CD4-positive, alpha-beta T cell (primary cell): ENCODE data around the gene LRRC36. TPM values are rescaled to one million over a fixed set of nuclear protein-coding genes. Genes with fewer than 3 reads are reported as not detected.

ENCODE experiments used
- ATAC-seq: fragments of 200-7000 bp; cut with Tn5 transposase; one replicate; pipeline ENCODE4 v1.10.0; 2022; ENCODE audit warnings: mild to moderate bottlenecking; ENCODE audit not compliant: poor library complexity
- CTCF ChIA-PET: fragments of 350-600 bp; sonication (Branson Sonifier 250); formaldehyde crosslinking; loops from one replicate; lab custom pipeline; 2021; ENCODE audit warnings: antibody characterized with exemption, inconsistent platforms; lab: Charles Lee
- POLR2A ChIA-PET: fragments of 350-600 bp; sonication (Branson Sonifier 250); formaldehyde crosslinking; loops from one replicate; lab custom pipeline; 2021; ENCODE audit warnings: antibody characterized with exemption, inconsistent platforms; lab: Charles Lee
- DNase-seq, 14 experiments: peaks; one replicate each; pipeline ENCODE4 v3.0.0-alpha.2; 2013 to 2020; ENCODE audit warnings: mixed read lengths in 2 of 14
- H3K27ac ChIP-seq, 2 donors: one replicate each; pipeline versions ENCODE4 v1.5.1 to v1.7.0; 2013; ENCODE audit warnings: low read length in 2 of 2, low read depth in 1 of 2, mild to moderate bottlenecking in 1 of 2
- H3K27me3 ChIP-seq, 2 experiments: 1 replicate in 1 of 2; 2 replicates in 1 of 2; pipeline versions ENCODE4 v1.6.1 to v1.7.0; 2013; ENCODE audit warnings: low read length in 2 of 2, control low read depth in 1 of 2, mild to moderate bottlenecking in 1 of 2, moderate library complexity in 1 of 2; ENCODE audit not compliant: insufficient read depth in 2 of 2, control insufficient read depth in 1 of 2
- H3K36me3 ChIP-seq: one replicate; pipeline ENCODE4 v1.6.1; 2013; ENCODE audit warnings: low read length, control low read depth; ENCODE audit not compliant: insufficient read depth
- H3K4me1 ChIP-seq: one replicate; pipeline ENCODE4 v1.6.1; 2013; ENCODE audit warnings: low read length, control low read depth; ENCODE audit not compliant: insufficient read depth
- H3K4me3 ChIP-seq: one replicate; pipeline ENCODE4 v1.5.1; 2013; ENCODE audit warnings: mild to moderate bottlenecking, low read length, moderate library complexity
- H3K9me3 ChIP-seq, 2 experiments: 1 replicate in 1 of 2; 2 replicates in 1 of 2; pipeline versions ENCODE4 v1.6.1 to v1.7.0; 2013; ENCODE audit warnings: low read length in 2 of 2, mild to moderate bottlenecking in 2 of 2, control low read depth in 1 of 2, moderate library complexity in 1 of 2; ENCODE audit not compliant: control insufficient read depth in 1 of 2, insufficient read depth in 1 of 2
- H3K27ac Mint-ChIP-seq: one replicate; pipeline ENCODE4 v1.8.0; 2020; ENCODE audit warnings: mixed read lengths
- H3K27me3 Mint-ChIP-seq: one replicate; pipeline ENCODE4 v1.8.0; 2021; ENCODE audit warnings: mixed read lengths
- H3K36me3 Mint-ChIP-seq: one replicate; pipeline ENCODE4 v1.8.0; 2021; ENCODE audit warnings: low read depth, mixed read lengths
- H3K4me1 Mint-ChIP-seq: one replicate; pipeline ENCODE4 v1.8.0; 2021; ENCODE audit warnings: low read depth, mixed read lengths
- H3K4me3 Mint-ChIP-seq: one replicate; pipeline ENCODE4 v1.8.0; 2020; ENCODE audit warnings: mild to moderate bottlenecking, mixed read lengths
- H3K9me3 Mint-ChIP-seq: one replicate; pipeline ENCODE4 v1.8.0; 2020; ENCODE audit warnings: mixed read lengths
- CTCF ChIP-seq: fragments of 200-600 bp; IDR thresholded peaks from one replicate; pipeline ENCODE4 v1.8.0; 2022; ENCODE audit warnings: antibody characterized with exemption, mild to moderate bottlenecking
- intact Hi-C, 2 experiments: fragments of 100-400 bp; cut with DNase I in 1 of 2; cut with micrococcal nuclease in 1 of 2; formaldehyde crosslinking; loops; one replicate each; pipeline versions ENCODE4 v1.15.1 to v1.9.0; 2023 to 2025; cut with DNase I, micrococcal nuclease
- total RNA-seq, 174 experiments: library from RNA in 2 of 174; stranded (reverse) in 2 of 174; gene quantifications; one replicate each; pipeline ENCODE4 v1.2.3 and lab custom pipeline; 2021 to 2026

LRRC36 gene
- total RNA-seq, 2 experiments from 2014 or later, result not detected

GRCh38 chr16:67415872-67416793 lies 89.5 kb downstream of the LRRC36 start, which contains the start of gene ZDHHC1:
Gene ZDHHC1 (minus strand): TSS chr16:67416477. CDS start chr16:67407775, 8,702 bp downstream.
- Mint-ChIP-seq H3K27ac (no peak within 1 kb of the TSS), H3K4me3 (peak within 1 kb of the TSS; percentile 66), H3K4me1 (peaks cover 4% of the 10 kb centered on the region), H3K36me3 (no peaks in the 10 kb centered on the region), H3K27me3 (peaks cover 43% of the 10 kb centered on the region), H3K9me3 (no peaks in the 10 kb centered on the region)
- Histone ChIP-seq H3K4me3 (peak within 1 kb of the TSS; percentile 32), H3K27ac (no peak within 1 kb of the TSS), H3K9me3 (no peaks in the 10 kb centered on the region), H3K27me3 (peaks cover 20 to 27% of the 10 kb centered on the region in 2 experiments), H3K4me1 (peaks cover 12% of the 10 kb centered on the region), H3K36me3 (no peaks in the 10 kb centered on the region)
- DNase-seq (peak in 9 of 14 experiments; percentile 11 to 65 (median 45)), ATAC-seq (peak; percentile 80)
- POLR2A ChIA-PET, result no interaction called here
- intact Hi-C loops, result loop anchor here (5.0 to 10.0 kb wide), 2 partner anchors 439 to 441 kb away; no protein-coding TSS in a partner anchor
- CTCF ChIA-PET, result interaction anchor here (1.5 kb wide), 1 partner anchor 17 kb away, joined by 3 read pairs; no protein-coding TSS in a partner anchor
- peak; percentile 57 for TF ChIP-seq CTCF

- H3K27ac ChIP-seq, result no peak overlapping the region
- Mint-ChIP-seq H3K27ac (no peak overlapping the region), H3K4me3 (peak overlapping the region; percentile 36), H3K4me1 (peaks cover 4% of the 10 kb centered on the region), H3K27me3 (peaks cover 43% of the 10 kb centered on the region), H3K36me3 (no peaks in the 10 kb centered on the region), H3K9me3 (no peaks in the 10 kb centered on the region)
- CTCF ChIA-PET, result interaction anchor here (1.5 kb wide), 1 partner anchor 18 kb away, joined by 3 read pairs; no protein-coding TSS in a partner anchor
- no peak for TF ChIP-seq CTCF
- H3K9me3 ChIP-seq, result no peaks in the 10 kb centered on the region
- H3K4me1 ChIP-seq, result peaks cover 12% of the 10 kb centered on the region
- no peaks in the 10 kb centered on the region for H3K36me3 ChIP-seq
- intact Hi-C loops, result loop anchor here (5.0 to 10.0 kb wide), 2 partner anchors 440 to 443 kb away; no protein-coding TSS in a partner anchor
- no peak for DNase-seq
- H3K4me3 ChIP-seq, result no peak overlapping the region
- no peak for ATAC-seq
- POLR2A ChIA-PET, result no interaction called here
- peaks cover 20 to 27% of the 10 kb centered on the region in 2 experiments for H3K27me3 ChIP-seq
Observed at GRCh38 chr16:67417333-67418061, 90.9 kb downstream of the LRRC36 start.

- peaks cover 43% of the 10 kb centered on the region for H3K27me3 Mint-ChIP-seq
- H3K4me1 ChIP-seq, result peaks cover 12% of the 10 kb centered on the region
- no peak overlapping the region for H3K4me3 Mint-ChIP-seq
- intact Hi-C loops, result loop anchor here (5.0 to 10.0 kb wide), 2 partner anchors 442 to 445 kb away; no protein-coding TSS in a partner anchor
- H3K9me3 Mint-ChIP-seq, result no peaks in the 10 kb centered on the region
- no peaks in the 10 kb centered on the region for H3K36me3 ChIP-seq
- TF ChIP-seq CTCF, result no peak
- H3K9me3 ChIP-seq, result no peaks in the 10 kb centered on the region
- H3K4me3 ChIP-seq, result no peak overlapping the region
- no peak overlapping the region for H3K27ac Mint-ChIP-seq
- H3K27me3 ChIP-seq, result peaks cover 24 to 26% of the 10 kb centered on the region in 2 experiments
- DNase-seq (no peak), ATAC-seq (no peak)
- no peak overlapping the region for H3K27ac ChIP-seq
- CTCF ChIA-PET, result no interaction called here
- POLR2A ChIA-PET, result no interaction called here
- no peaks in the 10 kb centered on the region for H3K36me3 Mint-ChIP-seq
- peaks cover 4% of the 10 kb centered on the region for H3K4me1 Mint-ChIP-seq
Observed at GRCh38 chr16:67419502-67419901, 92.9 kb downstream of the LRRC36 start.
